Measurements from ENCODE around the gene UACA.
"Not testable (repeated sequence)": the region's sequence is repeated elsewhere in the genome, so short reads cannot be mapped to it uniquely, and the experiment has no call there.

Gene UACA

GRCh38 chr15:70750203-70750869 is 13.0 kb downstream of the UACA start:
- no peak for DNase-seq

- no peak for DNase-seq
Measured at GRCh38 chr15:70748281-70748747, 15.0 kb downstream of the UACA start.

GRCh38 chr15:70746598-70746997 is 16.8 kb downstream of the UACA start:
- not testable (repeated sequence) for DNase-seq

- DNase-seq, result no peak
Measured at GRCh38 chr15:70742928-70743327, 20.4 kb downstream of the UACA start.

GRCh38 chr15:70741677-70742293 is 21.6 kb downstream of the UACA start:
- no peak for DNase-seq

GRCh38 chr15:70741107-70741531 is 22.2 kb downstream of the UACA start:
- no peak for DNase-seq

GRCh38 chr15:70735040-70735439 is 28.3 kb downstream of the UACA start:
- DNase-seq, result not testable (repeated sequence)

GRCh38 chr15:70729164-70729563 is 34.2 kb downstream of the UACA start:
- DNase-seq, result no peak

GRCh38 chr15:70726753-70727152 is 36.6 kb downstream of the UACA start:
- DNase-seq, result no peak

- no peak for DNase-seq
Measured at GRCh38 chr15:70723927-70724326, 39.4 kb downstream of the UACA start.

- DNase-seq, result no peak
Measured at GRCh38 chr15:70723122-70723422, 40.3 kb downstream of the UACA start.

- peak; percentile 47 for DNase-seq
Measured at GRCh38 chr15:70722266-70723121, 40.9 kb downstream of the UACA start.

GRCh38 chr15:70720228-70721016 is 42.9 kb downstream of the UACA start:
- DNase-seq, result no peak

- no peak for DNase-seq
Measured at GRCh38 chr15:70717237-70717793, 46.0 kb downstream of the UACA start.

- DNase-seq, result no peak
Measured at GRCh38 chr15:70715840-70716485, 47.4 kb downstream of the UACA start.

- no peak for DNase-seq
Measured at GRCh38 chr15:70714565-70714964, 48.8 kb downstream of the UACA start.

- no peak for DNase-seq
Measured at GRCh38 chr15:70714015-70714414, 49.3 kb downstream of the UACA start.

- DNase-seq, result no peak
Measured at GRCh38 chr15:70712271-70712670, 51.1 kb downstream of the UACA start.

GRCh38 chr15:70710714-70711113 is 52.6 kb downstream of the UACA start:
- DNase-seq, result no peak

- DNase-seq, result no peak
Measured at GRCh38 chr15:70708839-70709238, 54.5 kb downstream of the UACA start.

GRCh38 chr15:70707686-70708300 is 55.6 kb downstream of the UACA start:
- DNase-seq, result no peak

GRCh38 chr15:70704731-70705130 is 58.6 kb downstream of the UACA start:
- no peak for DNase-seq

Measured in CD4-positive, alpha-beta T cell treated with Interleukin-17A for 1 hour (primary cell).